T-cell (primary cell): ENCODE data around the gene THADA. TPM values are rescaled to one million over a fixed set of nuclear protein-coding genes. Genes with fewer than 3 reads are reported as not detected.
"Not testable (repeated sequence)": the region's sequence is repeated elsewhere in the genome, so short reads cannot be mapped to it uniquely, and the experiment has no call there.

Experiments
- ATAC-seq, 4 experiments: fragments of 200-7000 bp in 3 of 4; fragments of 150-1000 bp in 1 of 4; cut with Tn5 transposase; replicated peaks in 1 of 4; 1 replicate in 3 of 4; 2 replicates in 1 of 4; pipeline ENCODE4 v1.10.0; 2021; ENCODE audit warnings: moderate library complexity in 3 of 4, mild to moderate bottlenecking in 2 of 4, moderate number of reproducible peaks in 1 of 4
- CTCF ChIA-PET, 2 donors: fragments of 300-600 bp; sonication (Branson Sonifier 250); formaldehyde crosslinking; loops; one replicate each; lab custom pipeline; 2022; ENCODE audit warnings: antibody characterized with exemption in 2 of 2; lab: Charles Lee
- POLR2A ChIA-PET, 2 donors: fragments of 300-600 bp; sonication (Branson Sonifier 250); formaldehyde crosslinking; loops; one replicate each; lab custom pipeline; 2022; ENCODE audit warnings: antibody characterized with exemption in 2 of 2; lab: Charles Lee
- DNase-seq, 35 experiments: peaks; one replicate each; pipeline versions ENCODE4 v3.0.0 to v3.0.0-alpha.2; 2013 to 2023
- H3K27ac ChIP-seq: one replicate; pipeline ENCODE4 v1.5.1; 2013; ENCODE audit warnings: low read length
- H3K27me3 ChIP-seq, 2 experiments: replicated peaks in 1 of 2; 1 replicate in 1 of 2; 2 replicates in 1 of 2; pipeline versions ENCODE4 v1.6.1 to v1.7.0; 2013; ENCODE audit warnings: low read length in 1 of 2, mixed read lengths in 1 of 2; ENCODE audit not compliant: control insufficient read depth in 2 of 2, insufficient read depth in 2 of 2; ENCODE audit errors: extremely low read depth in 1 of 2
- H3K36me3 ChIP-seq, 2 donors: 1 replicate in 1 of 2; 2 replicates in 1 of 2; pipeline versions ENCODE4 v1.6.1 to v1.7.0; 2013; ENCODE audit warnings: low read length in 1 of 2; ENCODE audit not compliant: control insufficient read depth in 2 of 2, insufficient read depth in 1 of 2; ENCODE audit errors: extremely low read depth in 1 of 2
- H3K4me1 ChIP-seq, 2 experiments: 1 replicate in 1 of 2; 2 replicates in 1 of 2; pipeline versions ENCODE4 v1.6.1 to v1.7.0; 2013; ENCODE audit warnings: low read length in 2 of 2, mixed read lengths in 1 of 2; ENCODE audit not compliant: insufficient read depth in 2 of 2, control insufficient read depth in 1 of 2; ENCODE audit errors: extremely low read depth in 1 of 2
- H3K4me3 ChIP-seq, 2 donors: 1 replicate in 1 of 2; 2 replicates in 1 of 2; pipeline versions ENCODE4 v1.5.1 to v1.7.0; 2013; ENCODE audit warnings: mild to moderate bottlenecking in 2 of 2, low read length in 1 of 2, moderate library complexity in 1 of 2; ENCODE audit not compliant: control insufficient read depth in 1 of 2; ENCODE audit errors: extremely low read depth in 1 of 2
- H3K9me3 ChIP-seq: 2 replicates; pipeline ENCODE4 v1.7.0; 2013
- H3K27ac Mint-ChIP-seq, 2 donors: one replicate each; pipeline ENCODE4 v1.8.0; 2020 to 2021; ENCODE audit warnings: mild to moderate bottlenecking in 2 of 2, mixed read lengths in 2 of 2
- H3K27me3 Mint-ChIP-seq, 2 donors: one replicate each; pipeline ENCODE4 v1.8.0; 2021 to 2022; ENCODE audit warnings: mixed read lengths in 2 of 2
- H3K36me3 Mint-ChIP-seq: one replicate; pipeline ENCODE4 v1.8.0; 2021; ENCODE audit warnings: mixed read lengths
- H3K4me1 Mint-ChIP-seq, 3 donors: one replicate each; pipeline ENCODE4 v1.8.0; 2020 to 2022; ENCODE audit warnings: mixed read lengths in 3 of 3, mild to moderate bottlenecking in 1 of 3
- H3K4me3 Mint-ChIP-seq, 3 donors: one replicate each; pipeline ENCODE4 v1.8.0; 2020 to 2022; ENCODE audit warnings: mild to moderate bottlenecking in 3 of 3, mixed read lengths in 3 of 3, moderate library complexity in 3 of 3
- H3K9me3 Mint-ChIP-seq, 3 donors: one replicate each; pipeline ENCODE4 v1.8.0; 2020 to 2022; ENCODE audit warnings: mixed read lengths in 3 of 3
- WGBS: methylation state at CpG from one replicate; pipeline ENCODE4 v1.1.5; 2013; ENCODE audit warnings: missing lambda C conversion rate; ENCODE audit not compliant: insufficient coverage; 5-methylcytosine and 5-hydroxymethylcytosine counted together
- total RNA-seq, 35 experiments: library from RNA in 6 of 35; stranded (reverse) in 6 of 35; fragments of 120-200 nt in 1 of 35; gene quantifications; one replicate each; pipeline versions ENCODE4 v1.2.1 to v1.2.4 and lab custom pipeline; 2013 to 2026

THADA gene
- total RNA-seq, 5 donors from 2014 or later (not counting 1 experiment from before 2014, with no cell fraction given), result 36.4 to 50.5 (median 40.6) TPM

GRCh38 chr2:43553341-43553855 lies 42.4 kb downstream of the THADA start:
- Histone ChIP-seq H3K36me3 (peaks cover 2 to 55% of the 10 kb centered on the region in 2 donors), H3K27me3 (no peaks in the 10 kb centered on the region), H3K4me3 (no peak overlapping the region), H3K4me1 (no peaks in the 10 kb centered on the region), H3K9me3 (peaks cover 3% of the 10 kb centered on the region), H3K27ac (no peak overlapping the region)
- Mint-ChIP-seq H3K4me3 (no peak overlapping the region), H3K27ac (no peak overlapping the region), H3K27me3 (no peaks in the 10 kb centered on the region), H3K9me3 (no peaks in the 10 kb centered on the region), H3K36me3 (peaks cover 72% of the 10 kb centered on the region), H3K4me1 (peaks cover 0 to 13% (median 8%) of the 10 kb centered on the region in 3 donors)
- WGBS, result 100% methylated on average over 1 of the region's 3 CpGs
- DNase-seq, result no peak
- POLR2A ChIA-PET, result interaction anchor here in 1 of 2 donors (0.5 kb wide), 1 partner anchor 12 kb away, joined by 7 read pairs; no protein-coding TSS in a partner anchor
- CTCF ChIA-PET, result interaction anchor here in 1 of 2 donors (0.8 to 0.9 kb wide), 2 partner anchors 607 to 1992 kb away, joined by 3 read pairs; no protein-coding TSS in a partner anchor
- ATAC-seq, result no peak

GRCh38 chr2:43551990-43552389 lies 43.8 kb downstream of the THADA start:
- Histone ChIP-seq H3K27ac (no peak overlapping the region), H3K36me3 (peaks cover 2 to 44% of the 10 kb centered on the region in 2 donors), H3K27me3 (no peaks in the 10 kb centered on the region), H3K9me3 (peaks cover 3% of the 10 kb centered on the region), H3K4me1 (no peaks in the 10 kb centered on the region), H3K4me3 (no peak overlapping the region)
- Mint-ChIP-seq H3K36me3 (peaks cover 73% of the 10 kb centered on the region), H3K9me3 (no peaks in the 10 kb centered on the region), H3K27ac (no peak overlapping the region), H3K4me3 (no peak overlapping the region), H3K4me1 (peaks cover 0 to 14% (median 8%) of the 10 kb centered on the region in 3 donors), H3K27me3 (no peaks in the 10 kb centered on the region)
- no peak for ATAC-seq
- WGBS, result 100% methylated on average over 1 of the region's 2 CpGs
- ChIA-PET POLR2A (interaction anchor here (0.7 kb wide), 2 partner anchors 120 to 834 kb away, joined by 3 to 5 read pairs; no protein-coding TSS in a partner anchor), CTCF (interaction anchor here in 1 of 2 donors (0.7 kb wide), 2 partner anchors 11 to 15 kb away, joined by 3 read pairs; no protein-coding TSS in a partner anchor)
- DNase-seq, result no peak

- H3K27ac ChIP-seq, H3K27ac Mint-ChIP-seq, H3K27me3 Mint-ChIP-seq, H3K9me3 ChIP-seq, H3K9me3 Mint-ChIP-seq, H3K27me3 ChIP-seq, H3K4me3 ChIP-seq, ATAC-seq, H3K4me3 Mint-ChIP-seq, CTCF ChIA-PET, POLR2A ChIA-PET, H3K4me1 ChIP-seq: not testable (repeated sequence)
- H3K4me1 Mint-ChIP-seq, result peaks cover 0 to 12% (median 8%) of the 10 kb centered on the region in 3 donors
- WGBS, result 41% methylated on average over 4 of the region's 14 CpGs
- peak in 31 of 35 experiments; percentile 9 to 60 (median 36) for DNase-seq
- peaks cover 2 to 21% of the 10 kb centered on the region in 2 donors for H3K36me3 ChIP-seq
- H3K36me3 Mint-ChIP-seq, result peaks cover 51% of the 10 kb centered on the region
Observed at GRCh38 chr2:43548381-43548780, 47.5 kb downstream of the THADA start.

- H3K27ac Mint-ChIP-seq, result no peak overlapping the region
- ATAC-seq, result peak; percentile 43 to 94 (median 50)
- H3K4me3 Mint-ChIP-seq, result no peak overlapping the region
- H3K4me1 Mint-ChIP-seq, result peaks cover 14 to 16% (median 14%) of the 10 kb centered on the region in 3 donors
- no peaks in the 10 kb centered on the region for H3K27me3 ChIP-seq
- no peak overlapping the region for H3K4me3 ChIP-seq
- no peaks in the 10 kb centered on the region for H3K27me3 Mint-ChIP-seq
- H3K36me3 ChIP-seq, result peaks cover 0 to 10% of the 10 kb centered on the region in 2 donors
- H3K9me3 ChIP-seq, result no peaks in the 10 kb centered on the region
- peaks cover 21% of the 10 kb centered on the region for H3K36me3 Mint-ChIP-seq
- peak in 2 of 35 experiments; percentile 5 to 68 for DNase-seq
- H3K9me3 Mint-ChIP-seq, result no peaks in the 10 kb centered on the region
- H3K4me1 ChIP-seq, result peaks cover 2 to 4% of the 10 kb centered on the region in 2 experiments
- no peak overlapping the region for H3K27ac ChIP-seq
- ChIA-PET CTCF (interaction anchor here (0.5 to 1.6 kb wide), 10 partner anchors 10 to 596 kb away, joined by 3 to 7 read pairs (median 4); no protein-coding TSS in a partner anchor), POLR2A (interaction anchor here (0.6 kb wide), 2 partner anchors 35 to 948 kb away, joined by 3 to 5 read pairs; no protein-coding TSS in a partner anchor)
- WGBS, result 0% methylated on average over 1 of the region's 3 CpGs
Observed at GRCh38 chr2:43542285-43542933, 53.4 kb downstream of the THADA start.

GRCh38 chr2:43541165-43541564 lies 54.7 kb downstream of the THADA start:
- no peak for DNase-seq
- ATAC-seq, result no peak
- H3K27me3 ChIP-seq, result no peaks in the 10 kb centered on the region
- peaks cover 2 to 10% of the 10 kb centered on the region in 2 experiments for H3K4me1 ChIP-seq
- no peak overlapping the region for H3K4me3 Mint-ChIP-seq
- peaks cover 26% of the 10 kb centered on the region for H3K36me3 Mint-ChIP-seq
- ChIA-PET CTCF (interaction anchor here (0.6 to 1.6 kb wide), 20 partner anchors 10 to 1225 kb away, joined by 3 to 10 read pairs (median 3); no protein-coding TSS in a partner anchor), POLR2A (interaction anchor here (0.6 to 0.7 kb wide), 4 partner anchors 14 to 804 kb away, joined by 3 to 7 read pairs (median 5); no protein-coding TSS in a partner anchor)
- H3K4me3 ChIP-seq, result no peak overlapping the region
- H3K27ac Mint-ChIP-seq, result no peak overlapping the region
- no peaks in the 10 kb centered on the region for H3K9me3 Mint-ChIP-seq
- peaks cover 0 to 10% of the 10 kb centered on the region in 2 donors for H3K36me3 ChIP-seq
- WGBS, result 100% methylated on average over 2 of the region's 6 CpGs
- no peaks in the 10 kb centered on the region for H3K9me3 ChIP-seq
- no peak overlapping the region for H3K27ac ChIP-seq
- peaks cover 19 to 23% (median 20%) of the 10 kb centered on the region in 3 donors for H3K4me1 Mint-ChIP-seq
- no peaks in the 10 kb centered on the region for H3K27me3 Mint-ChIP-seq

- ATAC-seq (no peak), DNase-seq (peak in 1 of 35 experiments; percentile 14)
- Histone ChIP-seq H3K4me3 (no peak overlapping the region), H3K27ac (no peak overlapping the region), H3K36me3 (peaks cover 0 to 10% of the 10 kb centered on the region in 2 donors), H3K27me3 (no peaks in the 10 kb centered on the region), H3K4me1 (peaks cover 2 to 10% of the 10 kb centered on the region in 2 experiments), H3K9me3 (no peaks in the 10 kb centered on the region)
- peaks cover 31% of the 10 kb centered on the region for H3K36me3 Mint-ChIP-seq
- H3K4me1 Mint-ChIP-seq, result peaks cover 19 to 23% (median 22%) of the 10 kb centered on the region in 3 donors
- no peak overlapping the region for H3K4me3 Mint-ChIP-seq
- H3K27me3 Mint-ChIP-seq, result no peaks in the 10 kb centered on the region
- WGBS, result no CpG with 5 or more reads among the region's 4 CpGs
- no peak overlapping the region for H3K27ac Mint-ChIP-seq
- no peaks in the 10 kb centered on the region for H3K9me3 Mint-ChIP-seq
- ChIA-PET CTCF (interaction anchor here (0.6 to 1.2 kb wide), 7 partner anchors 16 to 592 kb away, joined by 3 to 10 read pairs (median 4); no protein-coding TSS in a partner anchor), POLR2A (no interaction called here)
Observed at GRCh38 chr2:43540021-43540779, 55.6 kb downstream of the THADA start.
